C4-2B (cell line): ENCODE results near the gene UAP1L1.

Source experiments
- ZFX ChIP-seq: fragments of 450-650 bp; IDR thresholded peaks from 2 replicates; pipeline ENCODE4 v1.6.1; 2017
- TF ChIP-seq, protein P1 (sequence below): fragments of 450-650 bp; conservative IDR thresholded peaks from 2 replicates; pipeline ENCODE4 v1.5.1; 2017; ENCODE audit warnings: mild to moderate bottlenecking

DNA sequence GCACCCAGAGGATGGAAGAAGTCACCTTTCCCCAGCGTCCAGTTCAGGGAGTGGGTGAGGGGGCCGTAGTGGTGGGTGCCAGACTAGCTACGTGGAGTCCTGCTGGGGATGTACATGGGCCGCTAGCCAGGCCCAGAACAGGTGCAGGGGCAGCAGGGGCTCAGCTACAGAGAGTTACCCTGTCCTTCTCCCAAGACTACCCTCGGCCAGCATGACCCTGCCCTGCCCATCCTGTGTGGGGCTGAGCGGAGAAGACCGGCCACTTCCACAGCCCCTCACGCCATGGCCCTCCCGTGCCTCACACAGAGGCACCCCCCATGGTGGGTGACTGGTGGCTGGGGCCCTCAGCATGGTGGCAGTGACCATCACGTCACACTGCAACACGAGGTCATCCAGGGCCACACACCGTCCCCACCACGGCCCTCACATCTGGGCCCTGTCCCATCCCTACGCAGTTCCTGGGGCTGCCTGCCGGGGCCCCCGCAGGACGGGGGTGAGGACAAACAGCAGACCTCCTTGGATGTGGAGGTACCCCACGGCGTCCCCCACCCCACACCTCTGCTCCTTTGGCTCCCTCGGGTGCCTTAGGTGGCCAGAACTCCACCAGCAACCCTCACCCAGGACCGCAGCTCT is 38.2 kb downstream of the UAP1L1 start:
- TF ChIP-seq, protein P1, sequence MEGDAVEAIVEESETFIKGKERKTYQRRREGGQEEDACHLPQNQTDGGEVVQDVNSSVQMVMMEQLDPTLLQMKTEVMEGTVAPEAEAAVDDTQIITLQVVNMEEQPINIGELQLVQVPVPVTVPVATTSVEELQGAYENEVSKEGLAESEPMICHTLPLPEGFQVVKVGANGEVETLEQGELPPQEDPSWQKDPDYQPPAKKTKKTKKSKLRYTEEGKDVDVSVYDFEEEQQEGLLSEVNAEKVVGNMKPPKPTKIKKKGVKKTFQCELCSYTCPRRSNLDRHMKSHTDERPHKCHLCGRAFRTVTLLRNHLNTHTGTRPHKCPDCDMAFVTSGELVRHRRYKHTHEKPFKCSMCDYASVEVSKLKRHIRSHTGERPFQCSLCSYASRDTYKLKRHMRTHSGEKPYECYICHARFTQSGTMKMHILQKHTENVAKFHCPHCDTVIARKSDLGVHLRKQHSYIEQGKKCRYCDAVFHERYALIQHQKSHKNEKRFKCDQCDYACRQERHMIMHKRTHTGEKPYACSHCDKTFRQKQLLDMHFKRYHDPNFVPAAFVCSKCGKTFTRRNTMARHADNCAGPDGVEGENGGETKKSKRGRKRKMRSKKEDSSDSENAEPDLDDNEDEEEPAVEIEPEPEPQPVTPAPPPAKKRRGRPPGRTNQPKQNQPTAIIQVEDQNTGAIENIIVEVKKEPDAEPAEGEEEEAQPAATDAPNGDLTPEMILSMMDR, result no peak
- no peak for TF ChIP-seq ZFX
